ENCODE data around the gene IL16. TPM values are rescaled to one million over a fixed set of nuclear protein-coding genes. Genes with fewer than 3 reads are reported as not detected.

Gene IL16
- polyA plus RNA-seq, 2 of the 4 experiments (the other 2 are of a cell fraction), result 0.09 TPM; not detected in 1

- CTCF ChIA-PET, result interaction anchor here (0.5 to 3.0 kb wide), 7 partner anchors 8 to 240 kb away, joined by 3 to 14 read pairs (median 5); no protein-coding TSS in a partner anchor
- WGBS (ENCODE audit: missing lambda C conversion rate), result 15% methylated on average over 6 of the region's 6 CpGs
- POLR2A ChIA-PET, result no interaction called here
Observed at GRCh38 chr15:81261172-81261811, 64.6 kb downstream of the IL16 start.

GRCh38 chr15:81263477-81263876 lies 66.8 kb downstream of the IL16 start:
- CTCF ChIA-PET, result interaction anchor here (0.8 to 9.0 kb wide), 7 partner anchors 9 to 155 kb away, joined by 3 to 243 read pairs (median 6); no protein-coding TSS in a partner anchor
- FAIRE-seq, result no peak

More at GRCh38 chr15:81261172-81261811, 64.6 kb downstream of the IL16 start:
- no peak for DNase-seq (ENCODE audit: low read depth in 1 of 2, low spot score in 1 of 2)
- H3K27ac ChIP-seq, result no peak overlapping the region
- peaks cover 4% of the 10 kb centered on the region; the same call in 2 of the 3 replicates for H3K4me1 ChIP-seq
- TF ChIP-seq POLR2AphosphoS2 (conservative IDR thresholded peaks at IDR 0.05; ENCODE audit: low read length) (no peak), ZC3H11A (IDR thresholded peaks at IDR 0.05) (no peak), HEYL (CRISPR knock-in tag; IDR thresholded peaks at IDR 0.05) (no peak), SMC3 (IDR thresholded peaks at IDR 0.05) (no peak)
- H3K9me3 ChIP-seq, result no peaks in the 10 kb centered on the region
- ATAC-seq, result no peak
- no peak overlapping the region for H3K4me2 ChIP-seq
- no peak for FAIRE-seq
- H3K4me3 ChIP-seq, result no peak overlapping the region

GRCh38 chr15:81264072-81264857 lies 67.6 kb downstream of the IL16 start:
- no peak for DNase-seq (ENCODE audit: low read depth in 1 of 2, low spot score in 1 of 2)
- 24% methylated on average over 6 of the region's 6 CpGs for WGBS (ENCODE audit: missing lambda C conversion rate)
- ChIA-PET CTCF (interaction anchor here (0.8 to 20.2 kb wide), 7 partner anchors 11 to 156 kb away, joined by 3 to 361 read pairs (median 68); no protein-coding TSS in a partner anchor), POLR2A (no interaction called here)
- Histone ChIP-seq H3K9me3 (no peaks in the 10 kb centered on the region), H3K27ac (no peak overlapping the region), H3K4me1 (peaks cover 4% of the 10 kb centered on the region; the same call in 2 of the 3 replicates), H3K4me3 (no peak overlapping the region), H3K4me2 (no peak overlapping the region)
- FAIRE-seq, result no peak
- TF ChIP-seq RAD21 (conservative IDR thresholded peaks at IDR 0.05 in 1 of 2, IDR thresholded peaks at IDR 0.05 in 1 of 2) (no peak), ZFP36 (IDR thresholded peaks at IDR 0.05; ENCODE audit: borderline replicate concordance, partially characterized antibody) (no peak), POLR2A (IDR thresholded peaks at IDR 0.05; ENCODE audit: low read length) (no peak), MAZ (IDR thresholded peaks at IDR 0.05; ENCODE audit: borderline replicate concordance, low read depth, low read length) (no peak), HOXB13 (CRISPR knock-in tag; IDR thresholded peaks at IDR 0.05; ENCODE audit: low read depth) (no peak), REST (IDR thresholded peaks at IDR 0.05) (no peak), MAFK (IDR thresholded peaks at IDR 0.05; ENCODE audit: partially characterized antibody) (no peak), POLR2AphosphoS2 (conservative IDR thresholded peaks at IDR 0.05; ENCODE audit: low read length) (no peak), SREBF2 (IDR thresholded peaks at IDR 0.05) (no peak)
- ATAC-seq, result no peak

More at GRCh38 chr15:81263477-81263876, 66.8 kb downstream of the IL16 start:
- Histone ChIP-seq H3K27ac (no peak overlapping the region), H3K4me1 (peaks cover 4% of the 10 kb centered on the region; the same call in 2 of the 3 replicates), H3K4me2 (no peak overlapping the region), H3K9me3 (no peaks in the 10 kb centered on the region), H3K4me3 (no peak overlapping the region)
- ATAC-seq (no peak), DNase-seq (ENCODE audit: low read depth in 1 of 2, low spot score in 1 of 2) (no peak)
- 20% methylated on average over 4 of the region's 4 CpGs for WGBS (ENCODE audit: missing lambda C conversion rate)
- TF ChIP-seq SMC3 (IDR thresholded peaks at IDR 0.05), result no peak
- TF ChIP-seq ELK1 (IDR thresholded peaks at IDR 0.05; ENCODE audit: low read depth, low read length), result no peak
- no peak for TF ChIP-seq KDM1A (IDR thresholded peaks at IDR 0.05; ENCODE audit: low read depth)
- no peak for TF ChIP-seq USF2 (IDR thresholded peaks at IDR 0.05)
- no peak for TF ChIP-seq HDAC2 (IDR thresholded peaks at IDR 0.05)
- TF ChIP-seq RCOR1 (IDR thresholded peaks at IDR 0.05; ENCODE audit: low read depth, low read length), result no peak
- TF ChIP-seq GATA3 (IDR thresholded peaks at IDR 0.05; ENCODE audit: borderline replicate concordance), result no peak
- no peak for TF ChIP-seq HOXB5 (CRISPR knock-in tag; IDR thresholded peaks at IDR 0.05)
- no peak for TF ChIP-seq RNF2 (IDR thresholded peaks at IDR 0.05; ENCODE audit: borderline replicate concordance, low read depth)
- POLR2A ChIA-PET, result no interaction called here
